Smooth muscle cell (in vitro differentiated cells): ENCODE measurements around the gene PXDC1. TPM values are rescaled to one million over a fixed set of nuclear protein-coding genes. Genes with fewer than 3 reads are reported as not detected.

Experiments used
- DNase-seq: peaks from one replicate; lab custom pipeline; 2025; ENCODE audit not compliant: unreplicated experiment; lab: John Stamatoyannopoulos, UW
- H2AFZ ChIP-seq: fragments of 200-600 bp; sonication (generic); 2 replicates; pipeline ENCODE4 v1.6.0; 2016; ENCODE audit warnings: antibody characterized with exemption, low read depth, mild to moderate bottlenecking
- H3F3A ChIP-seq: fragments of 200-600 bp; sonication (generic); 2 replicates; pipeline ENCODE4 v1.6.0; 2017; ENCODE audit warnings: antibody characterized with exemption, low read depth
- H3K27ac ChIP-seq: fragments of 200-600 bp; sonication (generic); 2 replicates; pipeline ENCODE4 v1.5.1; 2016; ENCODE audit warnings: low read depth, mild to moderate bottlenecking
- H3K27me3 ChIP-seq: fragments of 200-600 bp; sonication (generic); 2 replicates; pipeline ENCODE4 v1.6.1; 2016; ENCODE audit warnings: low read depth, mild to moderate bottlenecking
- H3K36me3 ChIP-seq: fragments of 200-600 bp; sonication (generic); 2 replicates; pipeline ENCODE4 v1.5.1; 2016; ENCODE audit warnings: low read depth
- H3K4me1 ChIP-seq: fragments of 200-600 bp; sonication (generic); 2 replicates; pipeline ENCODE4 v1.5.1; 2016; ENCODE audit warnings: low read depth
- H3K4me2 ChIP-seq: fragments of 200-600 bp; sonication (generic); 2 replicates; pipeline ENCODE4 v1.6.0; 2016; ENCODE audit warnings: mild to moderate bottlenecking
- H3K4me3 ChIP-seq: fragments of 200-600 bp; sonication (generic); 2 replicates; pipeline ENCODE4 v1.5.1; 2016; ENCODE audit warnings: mild to moderate bottlenecking
- H3K79me2 ChIP-seq: fragments of 200-600 bp; sonication (generic); 2 replicates; pipeline ENCODE4 v1.6.0; 2016; ENCODE audit warnings: low read depth, mild to moderate bottlenecking
- H3K9ac ChIP-seq: fragments of 200-600 bp; sonication (generic); 2 replicates; pipeline ENCODE4 v1.6.0; 2016; ENCODE audit warnings: low read depth
- H3K9me3 ChIP-seq: fragments of 200-600 bp; sonication (generic); replicated peaks from 2 replicates; pipeline ENCODE4 v1.5.1; 2016; ENCODE audit warnings: low read depth
- H4K20me1 ChIP-seq: fragments of 200-600 bp; sonication (generic); 2 replicates; pipeline ENCODE4 v1.6.0; 2016; ENCODE audit warnings: low read depth
- CTCF ChIP-seq: fragments of 200-600 bp; sonication (generic); IDR thresholded peaks from 2 replicates; pipeline ENCODE4 v1.5.1; 2017; ENCODE audit warnings: borderline replicate concordance, mild to moderate bottlenecking, antibody characterized with exemption; ENCODE audit not compliant: insufficient read depth, poor library complexity, severe bottlenecking
- WGBS: methylation state at CpG from one replicate; pipeline ENCODE4 v1.1.7; 2016; ENCODE audit warnings: low lambda C conversion rate; 5-methylcytosine and 5-hydroxymethylcytosine counted together
- polyA plus RNA-seq: library from polyadenylated mRNA; unstranded; fragments of >200 nt; fragmentation: Nextera tagmentation; extraction: Ambion mirVana; gene quantifications from 2 replicates; pipeline ENCODE4 v1.2.1, GENCODE V29; 2016
- total RNA-seq: library from RNA; depleted of rRNA; stranded (reverse); fragments of >200 nt; gene quantifications from 2 replicates; pipeline ENCODE4 v1.2.3, GENCODE V29; 2014

Gene PXDC1
- total and polyA plus RNA-seq, 2 experiments from 2014 or later: 49.1 to 78.6 TPM

- H2AFZ ChIP-seq: no peak overlapping the region
- H3F3A ChIP-seq: peaks cover 5% of the 10 kb centered on the region
- WGBS: 66% methylated on average over 12 of the region's 12 CpGs
- no peak overlapping the region for H3K4me3 ChIP-seq
- no peaks in the 10 kb centered on the region for H3K4me1 ChIP-seq
- H3K79me2 ChIP-seq: no peaks in the 10 kb centered on the region
- no peak overlapping the region for H3K4me2 ChIP-seq
- H3K27me3 ChIP-seq: no peaks in the 10 kb centered on the region
- no peaks in the 10 kb centered on the region for H3K36me3 ChIP-seq
- DNase-seq: no peak
- no peak overlapping the region for H3K9ac ChIP-seq
- no peaks in the 10 kb centered on the region for H3K9me3 ChIP-seq
- no peak for TF ChIP-seq CTCF
- no peak overlapping the region for H3K27ac ChIP-seq
- no peaks in the 10 kb centered on the region for H4K20me1 ChIP-seq
Measured at GRCh38 chr6:3788408-3789017, 37.0 kb upstream of the PXDC1 start.

- TF ChIP-seq CTCF: no peak
- Histone ChIP-seq H2AFZ (no peak overlapping the region), H3K27ac (no peak overlapping the region), H3F3A (peaks cover 5% of the 10 kb centered on the region), H3K27me3 (no peaks in the 10 kb centered on the region), H3K79me2 (no peaks in the 10 kb centered on the region), H3K4me3 (no peak overlapping the region), H3K9ac (no peak overlapping the region), H3K4me1 (no peaks in the 10 kb centered on the region), H3K36me3 (no peaks in the 10 kb centered on the region), H3K4me2 (no peak overlapping the region), H4K20me1 (no peaks in the 10 kb centered on the region), H3K9me3 (no peaks in the 10 kb centered on the region)
- no peak for DNase-seq
- WGBS: 89% methylated on average over 4 of the region's 4 CpGs
Measured at GRCh38 chr6:3786141-3786540, 34.6 kb upstream of the PXDC1 start.

- Histone ChIP-seq H3K4me3 (no peak overlapping the region), H3K36me3 (no peaks in the 10 kb centered on the region), H2AFZ (no peak overlapping the region), H3K27ac (no peak overlapping the region), H4K20me1 (no peaks in the 10 kb centered on the region), H3K9me3 (no peaks in the 10 kb centered on the region), H3K27me3 (no peaks in the 10 kb centered on the region), H3K4me1 (no peaks in the 10 kb centered on the region), H3F3A (peaks cover 5% of the 10 kb centered on the region), H3K9ac (no peak overlapping the region), H3K4me2 (no peak overlapping the region), H3K79me2 (no peaks in the 10 kb centered on the region)
- TF ChIP-seq CTCF: no peak
- WGBS: 92% methylated on average over 5 of the region's 5 CpGs
- no peak for DNase-seq
Measured at GRCh38 chr6:3785745-3786098, 34.2 kb upstream of the PXDC1 start.

GRCh38 chr6:3784885-3785744, 33.6 kb upstream of the PXDC1 start:
- H2AFZ ChIP-seq: no peak overlapping the region
- no peak overlapping the region for H3K4me2 ChIP-seq
- H3K27ac ChIP-seq: no peak overlapping the region
- no peak overlapping the region for H3K9ac ChIP-seq
- H3K36me3 ChIP-seq: no peaks in the 10 kb centered on the region
- peaks cover 5% of the 10 kb centered on the region for H3F3A ChIP-seq
- H3K79me2 ChIP-seq: no peaks in the 10 kb centered on the region
- no peaks in the 10 kb centered on the region for H3K27me3 ChIP-seq
- WGBS: 92% methylated on average over 26 of the region's 26 CpGs
- DNase-seq: no peak
- no peaks in the 10 kb centered on the region for H4K20me1 ChIP-seq
- TF ChIP-seq CTCF: no peak
- H3K4me1 ChIP-seq: no peaks in the 10 kb centered on the region
- H3K4me3 ChIP-seq: no peak overlapping the region
- no peaks in the 10 kb centered on the region for H3K9me3 ChIP-seq
